Femur (tissue), 1 donor: ENCODE results near the gene BFSP2.

Experiments
- DNase-seq: peaks from one replicate; pipeline ENCODE4 v3.0.0-alpha.2; 2017

Gene BFSP2, protein sequence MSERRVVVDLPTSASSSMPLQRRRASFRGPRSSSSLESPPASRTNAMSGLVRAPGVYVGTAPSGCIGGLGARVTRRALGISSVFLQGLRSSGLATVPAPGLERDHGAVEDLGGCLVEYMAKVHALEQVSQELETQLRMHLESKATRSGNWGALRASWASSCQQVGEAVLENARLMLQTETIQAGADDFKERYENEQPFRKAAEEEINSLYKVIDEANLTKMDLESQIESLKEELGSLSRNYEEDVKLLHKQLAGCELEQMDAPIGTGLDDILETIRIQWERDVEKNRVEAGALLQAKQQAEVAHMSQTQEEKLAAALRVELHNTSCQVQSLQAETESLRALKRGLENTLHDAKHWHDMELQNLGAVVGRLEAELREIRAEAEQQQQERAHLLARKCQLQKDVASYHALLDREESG

GRCh38 chr3:133400006-133400515 is at the start of gene BFSP2:
Gene BFSP2 (plus strand): TSS chr3:133400056. CDS start chr3:133400084, 28 bp downstream.
- no peak for DNase-seq

- no peak for DNase-seq
These were observed 45.1 kb upstream of the BFSP2 start for GRCh38 chr3:133354721-133355120.

DNA sequence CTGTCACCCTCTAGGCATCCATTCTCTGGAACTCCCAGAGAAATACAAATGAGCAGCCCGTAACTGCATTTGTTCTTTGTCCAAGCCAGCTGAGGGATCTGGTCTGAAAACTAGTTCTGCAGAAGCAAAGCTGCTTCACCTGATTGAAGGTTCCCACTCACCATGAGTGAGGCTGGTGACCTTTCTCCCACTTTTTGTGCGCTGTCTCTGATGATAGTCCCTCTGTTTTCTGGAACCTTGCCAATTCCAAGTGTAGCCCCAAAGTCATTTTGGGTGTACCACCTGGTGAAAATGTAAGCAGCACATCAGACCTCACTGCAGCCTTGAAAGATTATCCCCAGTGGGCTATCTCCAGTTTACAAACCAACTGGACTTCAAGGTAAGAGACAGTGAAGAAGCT is 39.4 kb upstream of the BFSP2 start:
- DNase-seq = no peak

DNA sequence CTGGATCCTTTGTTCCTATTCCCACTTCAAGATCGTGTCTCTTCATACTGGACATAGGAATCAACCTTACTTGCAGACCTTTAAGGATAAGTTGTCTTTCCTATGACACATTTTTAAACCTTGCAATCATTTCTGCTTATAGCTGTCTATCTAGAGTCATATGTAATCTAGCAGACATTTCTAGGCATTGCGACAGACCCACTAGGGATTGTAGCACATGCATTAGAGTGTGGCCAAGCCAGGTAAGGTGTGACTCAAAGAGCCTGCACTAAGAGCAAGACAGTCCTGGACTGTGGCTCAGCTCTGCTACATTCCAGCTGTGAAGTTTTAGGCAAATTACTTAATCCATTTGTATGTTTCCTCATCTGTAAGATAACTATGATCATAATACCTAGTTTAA is 38.8 kb upstream of the BFSP2 start:
- DNase-seq = no peak

DNA sequence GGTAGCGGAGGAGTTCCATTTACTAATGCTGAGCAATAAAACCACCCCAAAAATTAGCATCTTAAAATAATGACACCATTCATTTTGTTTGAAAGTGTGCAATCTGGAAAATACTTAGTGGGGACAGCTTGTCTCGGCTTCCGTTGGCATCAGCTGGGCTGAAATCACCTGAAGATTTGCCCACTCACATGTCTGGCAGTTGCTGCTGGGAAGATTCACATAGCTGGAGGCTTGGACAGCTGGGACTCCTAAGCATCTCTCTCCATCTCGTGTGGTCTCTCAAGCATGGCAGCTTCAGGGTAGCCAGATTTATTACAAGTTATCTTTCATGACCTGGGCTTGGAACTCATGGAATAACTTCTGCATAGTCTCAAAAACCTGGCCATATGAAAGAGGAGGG is 38.4 kb upstream of the BFSP2 start:
- no peak for DNase-seq

GRCh38 chr3:133362539-133362938 is 37.3 kb upstream of the BFSP2 start:
- DNase-seq = no peak

DNA sequence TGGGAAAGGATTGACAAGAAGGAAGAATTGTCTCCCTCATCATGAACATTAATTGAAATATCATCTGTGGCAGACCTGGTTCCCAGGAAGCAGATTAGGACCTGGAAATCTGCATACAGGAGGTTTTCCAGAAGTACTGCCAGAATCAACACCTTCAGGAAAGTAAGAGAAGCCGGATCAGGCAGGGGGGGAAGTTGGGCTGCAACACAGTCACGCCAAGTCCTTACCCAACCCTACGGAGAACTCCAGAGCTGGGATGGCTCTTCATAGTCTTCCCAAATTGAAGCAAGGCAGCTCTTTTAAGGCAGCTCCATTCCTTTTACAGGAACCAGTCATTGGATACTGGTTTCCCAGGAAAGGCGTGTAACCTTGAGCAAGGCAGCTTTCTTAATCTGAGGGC is 35.2 kb upstream of the BFSP2 start:
- no peak for DNase-seq

DNA sequence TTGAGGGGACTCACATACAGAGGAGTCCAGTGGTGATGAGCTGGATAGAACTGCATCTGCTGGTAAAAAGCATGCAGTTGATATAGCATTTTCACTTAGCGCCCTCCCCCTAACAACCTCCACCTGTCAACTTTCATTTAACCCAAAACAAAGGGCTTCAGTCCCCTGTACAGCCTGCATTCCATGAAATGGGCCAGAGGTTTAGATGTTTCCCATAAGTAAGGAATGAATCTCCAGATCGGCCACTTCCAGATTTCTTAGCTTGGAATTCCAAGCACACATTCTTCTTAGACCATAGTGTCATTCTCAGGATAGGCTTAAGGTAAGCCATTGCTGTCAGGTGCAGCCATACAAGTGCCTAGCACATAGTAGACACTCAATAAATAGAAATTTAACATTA is 32.9 kb upstream of the BFSP2 start:
- no peak for DNase-seq

- DNase-seq = no peak
These were observed 32.5 kb upstream of the BFSP2 start for GRCh38 chr3:133367403-133367802.

DNA sequence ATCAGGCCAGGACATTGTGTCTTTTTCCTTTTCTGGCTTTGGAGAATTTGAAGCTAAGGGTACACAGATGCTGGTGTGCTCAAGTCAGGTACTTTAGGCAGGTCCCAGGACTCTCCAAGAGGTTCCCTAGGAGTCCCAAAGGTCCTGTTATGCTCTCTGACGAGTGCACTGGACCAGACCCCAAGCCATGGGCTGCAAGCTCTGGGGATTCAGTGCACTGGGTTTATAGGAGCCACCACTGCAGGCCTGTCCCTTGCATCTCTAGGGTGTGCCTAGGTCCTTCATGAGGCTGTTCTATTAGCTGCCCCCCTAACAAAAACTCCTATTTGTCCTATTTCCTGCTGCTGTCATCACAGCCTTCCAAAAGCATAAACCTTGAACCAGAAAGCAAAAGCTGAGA is 31.9 kb upstream of the BFSP2 start:
- no peak for DNase-seq

DNA sequence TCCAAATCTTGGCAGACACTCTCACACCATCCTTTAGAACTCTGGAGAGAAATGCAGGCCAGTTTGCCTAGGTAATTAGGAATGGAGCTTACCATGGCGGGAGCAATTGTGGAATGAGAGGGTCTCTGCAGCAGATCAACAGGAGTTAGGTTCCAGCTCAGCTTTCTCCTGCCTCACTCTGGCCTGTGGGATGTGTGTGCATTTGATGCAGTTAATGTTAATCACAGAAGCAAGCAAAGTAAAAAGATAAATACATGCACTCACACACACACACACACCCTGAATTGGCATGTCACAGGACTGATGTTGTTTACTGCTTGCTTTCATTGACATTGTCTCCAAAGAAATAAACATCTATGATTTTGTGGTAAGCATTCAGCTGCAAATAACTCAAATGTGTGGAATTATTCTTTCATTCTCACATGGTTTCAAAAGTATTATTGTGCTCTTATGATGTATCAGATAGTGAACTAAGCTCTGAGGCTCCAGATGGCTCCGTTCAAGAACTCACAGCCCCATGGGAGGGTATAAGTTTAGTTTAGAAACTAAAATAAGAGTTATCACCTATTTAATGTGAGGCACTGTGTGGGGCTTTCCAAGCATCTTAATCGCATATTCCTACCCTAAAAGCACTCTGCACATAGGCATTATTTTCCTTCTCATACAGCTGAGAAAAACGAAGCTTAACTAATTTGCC is 31.3 kb upstream of the BFSP2 start:
- no peak for DNase-seq

GRCh38 chr3:133369068-133369440 is 30.8 kb upstream of the BFSP2 start:
- no peak for DNase-seq

DNA sequence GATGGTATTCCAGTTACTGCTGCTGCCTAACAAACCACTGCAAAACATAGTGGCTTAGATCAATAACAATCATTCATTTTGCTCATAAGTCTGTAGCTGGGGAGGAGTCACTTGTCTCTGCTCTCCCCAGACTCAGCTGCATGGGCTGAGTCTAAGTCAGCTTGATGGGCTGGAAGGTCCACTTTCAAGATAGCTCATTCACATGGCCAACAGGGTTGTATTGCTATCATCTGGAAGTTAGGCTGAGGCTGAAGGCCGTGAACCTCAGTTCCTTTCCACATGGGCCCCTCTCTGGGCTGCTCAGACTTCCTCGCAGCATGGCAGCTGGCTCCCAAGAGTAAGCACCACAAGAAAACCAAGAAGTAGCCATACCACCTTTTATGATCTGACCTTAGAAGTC is 28.7 kb upstream of the BFSP2 start:
- DNase-seq = no peak

DNA sequence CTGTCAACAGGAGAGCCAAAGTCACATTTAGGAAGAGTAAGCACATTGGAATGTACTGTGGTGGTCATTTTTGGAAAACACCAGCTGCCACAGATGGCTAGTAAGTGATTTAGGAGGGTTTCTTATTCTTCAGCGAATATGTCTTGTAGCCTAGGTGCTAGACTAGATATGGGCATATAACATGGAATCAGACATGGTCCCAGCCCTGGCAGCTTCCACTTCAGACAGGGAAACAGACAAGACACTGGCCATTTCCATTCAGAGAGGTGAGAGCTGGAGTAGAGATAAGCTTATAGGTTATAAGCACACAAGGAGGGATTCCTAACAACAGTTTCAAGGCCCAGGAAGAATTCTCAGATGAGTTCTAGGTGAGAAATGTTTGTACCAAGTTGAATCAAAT is 28.2 kb upstream of the BFSP2 start:
- no peak for DNase-seq

DNA sequence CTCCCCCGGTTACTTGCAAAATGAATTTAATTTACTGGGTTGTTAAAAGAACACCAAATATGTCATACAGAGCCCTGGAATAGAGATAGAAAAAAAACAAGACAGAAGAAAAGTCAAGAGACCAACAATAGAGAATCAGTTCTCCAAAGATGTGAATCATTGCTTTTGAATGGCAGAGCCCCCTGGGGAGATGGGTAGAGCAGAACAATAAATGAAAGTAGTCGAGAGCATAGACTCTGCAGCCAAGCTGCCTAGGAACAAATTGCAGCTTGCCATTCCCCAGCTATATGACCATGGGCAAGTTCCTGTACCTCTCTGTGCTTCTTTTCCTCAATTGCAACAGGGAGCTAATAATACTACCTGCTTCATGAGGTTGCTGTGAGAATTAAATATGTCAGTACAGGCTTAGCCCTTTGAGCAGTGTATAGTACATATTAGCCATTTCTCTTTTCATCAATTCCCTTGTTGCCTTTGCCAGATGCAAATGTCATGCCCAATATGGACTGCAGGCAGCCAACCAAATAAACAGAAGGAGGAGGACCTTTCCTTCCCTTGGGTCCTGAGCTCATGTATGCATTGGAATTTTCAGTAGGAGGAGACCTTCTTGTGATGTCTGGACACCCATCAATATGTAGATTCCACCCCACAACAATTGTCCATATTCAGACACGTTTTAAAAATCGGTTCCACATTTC is 25.0 kb upstream of the BFSP2 start:
- no peak for DNase-seq

DNA sequence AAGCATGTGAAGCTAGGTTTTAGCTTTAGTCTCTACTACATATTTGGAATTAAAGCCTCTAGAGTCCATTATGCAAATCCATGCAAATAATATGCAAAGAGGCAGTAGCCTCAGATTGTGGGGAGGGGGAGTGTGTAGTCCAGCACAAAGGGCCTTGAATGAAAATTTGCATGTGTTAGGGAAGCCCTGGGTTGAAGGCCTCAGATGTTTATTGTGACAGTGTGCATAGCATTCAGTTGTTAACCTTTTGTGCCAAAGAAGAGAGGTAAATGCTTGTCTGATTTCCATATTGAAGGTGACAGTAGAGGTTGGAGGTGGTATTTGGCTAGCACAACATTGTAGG is 24.5 kb upstream of the BFSP2 start:
- no peak for DNase-seq

GRCh38 chr3:133376810-133377209 is 23.0 kb upstream of the BFSP2 start:
- no peak for DNase-seq

- DNase-seq = peak; percentile 43
These were observed 22.5 kb upstream of the BFSP2 start for GRCh38 chr3:133377396-133377795.

DNA sequence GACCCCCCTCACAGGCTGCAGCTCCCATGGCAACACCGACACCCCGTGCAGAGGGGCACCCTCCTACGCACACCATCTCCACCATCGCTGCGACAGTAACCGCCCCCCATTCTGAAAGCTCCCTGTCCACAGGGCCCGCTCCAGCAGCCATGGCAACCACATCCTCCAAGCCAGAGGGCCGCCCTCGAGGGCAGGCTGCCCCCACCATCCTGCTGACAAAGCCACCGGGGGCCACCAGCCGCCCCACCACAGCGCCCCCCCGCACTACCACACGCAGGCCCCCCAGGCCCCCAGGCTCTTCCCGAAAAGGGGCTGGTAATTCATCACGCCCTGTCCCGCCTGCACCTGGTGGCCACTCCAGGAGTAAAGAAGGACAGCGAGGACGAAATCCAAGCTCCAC is 19.9 kb upstream of the BFSP2 start:
- DNase-seq = no peak

DNA sequence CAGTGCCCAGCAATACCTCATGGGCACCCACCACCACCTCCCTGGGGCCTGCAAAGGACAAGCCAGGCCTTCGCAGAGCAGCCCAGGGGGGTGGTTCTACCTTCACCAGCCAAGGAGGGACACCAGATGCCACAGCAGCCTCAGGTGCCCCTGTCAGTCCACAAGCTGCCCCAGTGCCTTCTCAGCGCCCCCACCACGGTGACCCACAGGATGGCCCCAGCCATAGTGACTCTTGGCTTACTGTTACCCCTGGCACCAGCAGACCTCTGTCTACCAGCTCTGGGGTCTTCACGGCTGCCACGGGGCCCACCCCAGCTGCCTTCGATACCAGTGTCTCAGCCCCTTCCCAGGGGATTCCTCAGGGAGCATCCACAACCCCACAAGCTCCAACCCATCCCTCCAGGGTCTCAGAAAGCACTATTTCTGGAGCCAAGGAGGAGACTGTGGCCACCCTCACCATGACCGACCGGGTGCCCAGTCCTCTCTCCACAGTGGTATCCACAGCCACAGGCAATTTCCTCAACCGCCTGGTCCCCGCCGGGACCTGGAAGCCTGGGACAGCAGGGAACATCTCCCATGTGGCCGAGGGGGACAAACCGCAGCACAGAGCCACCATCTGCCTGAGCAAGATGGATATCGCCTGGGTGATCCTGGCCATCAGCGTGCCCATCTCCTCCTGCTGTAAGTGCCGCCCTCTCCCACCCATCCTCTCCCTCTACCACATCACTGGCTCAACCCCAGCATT is 19.2 kb upstream of the BFSP2 start:
- DNase-seq = no peak

GRCh38 chr3:133381346-133382109 is 18.3 kb upstream of the BFSP2 start:
- DNase-seq = no peak

DNA sequence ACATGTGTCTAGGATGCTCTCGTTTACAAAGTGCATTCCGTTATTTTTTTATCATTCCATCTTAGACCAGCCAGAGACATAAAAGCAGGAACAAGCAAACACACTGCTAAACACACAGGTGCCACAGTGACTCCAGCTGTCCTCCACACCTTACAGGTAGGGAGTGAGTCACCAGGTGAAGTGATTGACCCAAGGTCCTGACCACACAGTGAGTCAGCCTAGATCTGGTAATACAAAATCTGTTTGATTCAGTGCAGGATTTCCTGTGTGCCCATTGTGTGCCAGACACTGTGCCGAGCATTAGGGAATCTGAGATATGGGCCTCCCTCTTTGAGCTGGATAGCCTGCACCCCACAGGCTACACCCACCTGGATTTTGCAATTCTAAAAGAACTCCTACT is 16.7 kb upstream of the BFSP2 start:
- no peak for DNase-seq
